Astrocyte (in vitro differentiated cells and primary cell): ENCODE data around the gene ZNF503.

ENCODE experiments used
- EZH2 ChIP-seq: IDR thresholded peaks from 2 replicates; pipeline ENCODE4 v1.6.1; 2012; ENCODE audit warnings: mild to moderate bottlenecking, low read length, inconsistent platforms; ENCODE audit not compliant: insufficient read depth
- TF ChIP-seq, protein P1 (sequence below): IDR thresholded peaks from 2 replicates; pipeline ENCODE4 v1.5.1; 2011; ENCODE audit warnings: low read depth, mild to moderate bottlenecking, inconsistent platforms, low read length, moderate library complexity; ENCODE audit not compliant: insufficient read depth

- TF ChIP-seq, protein P1, sequence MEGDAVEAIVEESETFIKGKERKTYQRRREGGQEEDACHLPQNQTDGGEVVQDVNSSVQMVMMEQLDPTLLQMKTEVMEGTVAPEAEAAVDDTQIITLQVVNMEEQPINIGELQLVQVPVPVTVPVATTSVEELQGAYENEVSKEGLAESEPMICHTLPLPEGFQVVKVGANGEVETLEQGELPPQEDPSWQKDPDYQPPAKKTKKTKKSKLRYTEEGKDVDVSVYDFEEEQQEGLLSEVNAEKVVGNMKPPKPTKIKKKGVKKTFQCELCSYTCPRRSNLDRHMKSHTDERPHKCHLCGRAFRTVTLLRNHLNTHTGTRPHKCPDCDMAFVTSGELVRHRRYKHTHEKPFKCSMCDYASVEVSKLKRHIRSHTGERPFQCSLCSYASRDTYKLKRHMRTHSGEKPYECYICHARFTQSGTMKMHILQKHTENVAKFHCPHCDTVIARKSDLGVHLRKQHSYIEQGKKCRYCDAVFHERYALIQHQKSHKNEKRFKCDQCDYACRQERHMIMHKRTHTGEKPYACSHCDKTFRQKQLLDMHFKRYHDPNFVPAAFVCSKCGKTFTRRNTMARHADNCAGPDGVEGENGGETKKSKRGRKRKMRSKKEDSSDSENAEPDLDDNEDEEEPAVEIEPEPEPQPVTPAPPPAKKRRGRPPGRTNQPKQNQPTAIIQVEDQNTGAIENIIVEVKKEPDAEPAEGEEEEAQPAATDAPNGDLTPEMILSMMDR, result no peak
- TF ChIP-seq EZH2, result no peak
Measured at GRCh38 chr10:75418293-75418692, 16.7 kb upstream of the ZNF503 start.
